HL-60/S4 (cell line): ENCODE measurements around the gene EPHB2.

Experiments
- in situ Hi-C: fragments of 300-500 bp; cut with MboI; formaldehyde crosslinking; loops from 2 replicates; pipeline ENCODE4 v1.14.3; 2022; ENCODE audit warnings: low sequenced_read_pairs

EPHB2 gene

DNA sequence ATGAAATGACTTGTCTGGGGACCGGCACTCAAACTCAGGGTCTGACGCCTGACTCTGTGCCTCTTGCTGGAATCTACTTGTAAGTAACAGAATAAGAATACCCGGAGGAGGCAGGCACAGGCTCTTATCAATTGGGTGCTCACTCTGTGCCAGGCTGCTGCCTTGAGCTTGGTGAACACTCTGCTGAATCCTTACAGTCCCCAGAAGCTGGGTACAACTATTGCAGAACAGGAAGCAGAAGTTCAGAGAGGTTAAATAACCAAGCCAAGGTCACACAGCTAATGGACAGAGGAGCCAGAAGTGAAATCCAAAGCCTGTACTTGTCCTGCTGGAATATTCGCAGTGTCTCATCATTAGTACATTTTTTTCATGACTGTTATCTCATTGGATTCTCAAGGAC lies 86.0 kb downstream of the EPHB2 start:
- in situ Hi-C loops = no loop called here

DNA sequence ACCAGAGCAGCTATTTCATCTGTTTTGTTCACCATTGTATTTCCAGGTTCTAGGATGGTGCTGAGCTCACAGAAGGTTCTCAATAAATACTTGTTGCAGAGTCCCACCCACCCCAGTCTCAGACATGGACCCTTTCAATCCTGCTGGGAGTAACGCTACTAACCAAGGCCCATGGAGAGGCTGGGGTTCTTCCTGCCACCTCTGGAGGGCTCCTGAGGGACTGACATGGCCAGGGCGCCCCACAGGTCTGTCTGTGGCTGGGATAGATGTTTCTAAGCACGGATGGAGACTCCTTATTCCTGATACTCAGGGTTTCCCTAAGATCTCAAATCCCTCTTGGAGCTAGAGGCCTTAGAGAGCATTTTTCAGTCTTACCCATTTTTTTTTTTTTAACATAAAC lies 87.4 kb downstream of the EPHB2 start:
- in situ Hi-C loops = no loop called here

DNA sequence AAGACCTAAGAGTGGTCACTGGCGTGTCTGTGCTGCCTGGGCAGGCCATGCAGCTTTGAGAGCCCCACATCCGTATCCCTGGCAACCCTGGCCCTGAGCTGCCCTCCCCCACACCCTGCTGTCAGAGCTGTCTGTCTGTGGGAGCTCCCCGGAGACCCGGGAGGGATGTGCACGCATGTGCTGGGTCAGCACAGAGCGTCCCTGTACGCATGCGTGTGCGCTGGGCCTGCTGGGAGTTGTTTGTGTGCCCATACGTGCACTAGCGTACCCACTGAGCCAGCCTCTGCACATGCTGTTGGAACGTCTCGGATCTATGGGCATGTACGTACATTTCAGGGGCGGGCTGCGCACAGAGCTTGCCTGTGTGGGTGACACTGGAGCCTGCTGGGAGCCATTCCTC lies 89.3 kb downstream of the EPHB2 start:
- in situ Hi-C loops = no loop called here

DNA sequence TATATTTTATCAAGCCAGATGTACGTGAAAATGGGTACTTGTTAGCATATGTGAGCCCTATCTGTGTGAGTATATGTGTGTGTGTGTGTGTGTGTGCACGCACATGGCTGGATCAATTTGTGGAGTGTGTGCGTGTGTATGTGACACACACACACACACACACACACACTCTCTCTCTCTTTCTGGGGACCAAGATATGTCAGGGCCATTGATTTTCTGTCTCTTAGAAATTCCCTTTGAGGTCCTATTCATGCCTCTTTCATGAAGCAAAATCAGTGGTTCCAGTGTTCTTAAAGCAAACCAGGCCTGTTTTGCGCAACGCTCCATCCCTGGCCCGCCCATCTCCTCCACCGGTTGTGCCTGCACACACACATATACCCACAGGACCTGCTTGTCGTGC lies 90.0 kb downstream of the EPHB2 start:
- in situ Hi-C loops = no loop called here

DNA sequence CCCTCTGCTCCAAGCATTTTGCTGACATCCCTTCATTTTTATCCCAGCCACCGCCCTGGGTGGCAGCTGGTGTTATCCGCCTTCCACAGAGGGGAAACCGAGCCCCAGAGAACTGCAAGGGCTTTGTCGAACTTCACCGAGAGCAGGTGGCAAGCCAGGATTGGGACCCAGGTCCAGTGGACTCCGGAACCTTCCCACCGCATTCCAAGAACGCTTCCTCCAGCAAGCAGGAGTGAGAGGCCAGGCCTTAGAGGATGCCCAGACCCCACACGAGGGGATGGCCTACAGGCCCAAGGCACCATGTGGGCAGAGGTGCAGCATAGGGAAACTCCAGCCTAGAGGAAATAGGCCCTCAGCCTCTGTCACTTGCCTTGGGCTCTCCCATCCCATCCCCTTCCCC lies 90.7 kb downstream of the EPHB2 start:
- in situ Hi-C loops = no loop called here

DNA sequence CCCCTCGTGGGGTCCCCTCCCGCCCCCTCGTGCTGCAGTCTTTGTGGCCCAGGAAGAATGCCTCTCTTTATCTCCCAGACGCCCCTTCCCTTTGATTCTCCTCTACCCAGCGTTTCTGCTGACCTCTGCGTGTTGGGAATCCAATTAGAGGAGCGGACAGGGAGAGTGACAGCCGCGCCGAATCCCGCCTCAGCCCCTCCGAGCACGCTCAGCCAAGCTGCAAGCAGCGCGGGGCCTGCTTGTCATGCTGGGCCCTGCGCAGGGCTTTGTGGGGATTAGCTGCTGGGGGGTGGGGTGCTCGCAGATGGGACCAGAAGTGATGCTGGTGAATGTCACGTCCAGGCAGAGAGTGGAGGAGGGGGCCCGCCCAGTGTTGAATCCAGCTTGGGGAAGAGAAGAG lies 91.1 kb downstream of the EPHB2 start:
- in situ Hi-C loops = no loop called here

DNA sequence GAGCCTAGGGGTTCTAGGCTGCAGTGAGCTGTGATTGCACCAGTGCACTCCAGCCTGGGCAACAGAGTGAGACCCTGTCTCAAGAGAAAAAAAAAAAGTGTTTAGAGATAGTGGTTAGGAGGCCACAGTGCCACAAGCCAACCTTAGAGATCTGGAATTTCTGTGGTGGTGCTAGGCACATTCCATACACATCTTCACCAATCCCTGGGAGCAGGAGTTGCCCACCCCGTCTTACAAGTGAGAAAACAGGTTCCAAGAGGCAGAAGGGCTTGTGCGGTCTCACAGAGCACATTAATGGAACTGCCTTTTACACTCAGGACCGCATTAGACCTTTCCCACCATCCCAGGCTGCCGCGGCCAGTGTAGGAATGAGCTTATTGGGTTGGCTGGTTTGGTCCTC lies 93.2 kb downstream of the EPHB2 start:
- in situ Hi-C loops = no loop called here

DNA sequence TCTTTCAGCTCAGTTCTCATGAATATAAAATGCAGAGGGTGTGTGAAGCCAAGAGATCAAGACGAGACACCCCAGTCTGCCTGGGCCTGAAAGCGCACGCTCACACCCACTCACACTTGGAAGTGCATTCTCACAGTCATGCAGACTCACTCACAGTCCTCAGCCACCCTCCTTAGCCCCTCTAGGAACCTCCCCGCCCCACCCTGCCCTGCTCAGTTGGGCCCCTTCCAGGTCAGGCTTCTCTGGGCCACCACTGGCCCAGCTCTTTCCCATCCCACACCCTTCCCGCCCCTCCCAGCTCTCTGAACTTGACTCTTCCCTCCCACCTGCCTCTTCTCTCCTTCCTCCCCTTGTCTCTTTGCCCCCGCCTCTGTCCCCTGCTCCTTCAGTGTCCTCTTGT lies 93.8 kb downstream of the EPHB2 start:
- in situ Hi-C loops = no loop called here

DNA sequence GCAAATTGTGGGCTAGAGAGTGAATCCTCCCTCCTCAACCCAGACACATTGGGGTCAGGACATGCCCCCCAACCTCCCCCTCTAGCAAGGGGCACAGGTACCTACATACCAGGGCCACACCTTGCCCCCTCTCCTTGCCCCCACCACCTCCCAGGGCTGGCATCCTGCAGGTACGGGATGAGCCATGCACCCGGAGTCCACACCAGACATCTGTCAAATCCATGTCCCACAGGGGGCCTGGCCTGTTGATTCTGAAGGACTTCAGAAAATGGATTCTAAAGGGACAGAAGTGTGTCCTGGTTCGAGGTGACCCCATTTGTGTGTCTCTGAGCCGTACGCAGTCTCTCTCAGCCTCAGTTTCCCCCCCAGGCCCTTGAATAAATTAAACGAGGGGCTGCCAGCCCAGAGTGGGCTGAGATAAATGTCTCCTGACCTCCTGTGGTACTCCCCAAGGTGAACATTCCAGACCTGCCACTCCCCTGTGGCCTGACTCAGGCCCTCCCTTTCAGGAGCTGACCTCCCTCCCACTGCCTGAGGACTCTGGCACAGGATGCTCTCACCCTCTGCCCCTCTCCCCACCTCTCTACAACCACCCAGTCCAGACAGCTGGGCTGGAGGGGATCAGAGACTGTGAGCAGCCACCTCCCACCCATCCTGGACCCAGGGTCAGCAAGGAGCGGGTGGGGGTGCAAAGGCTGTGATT lies 94.5 kb downstream of the EPHB2 start:
- in situ Hi-C loops = no loop called here

DNA sequence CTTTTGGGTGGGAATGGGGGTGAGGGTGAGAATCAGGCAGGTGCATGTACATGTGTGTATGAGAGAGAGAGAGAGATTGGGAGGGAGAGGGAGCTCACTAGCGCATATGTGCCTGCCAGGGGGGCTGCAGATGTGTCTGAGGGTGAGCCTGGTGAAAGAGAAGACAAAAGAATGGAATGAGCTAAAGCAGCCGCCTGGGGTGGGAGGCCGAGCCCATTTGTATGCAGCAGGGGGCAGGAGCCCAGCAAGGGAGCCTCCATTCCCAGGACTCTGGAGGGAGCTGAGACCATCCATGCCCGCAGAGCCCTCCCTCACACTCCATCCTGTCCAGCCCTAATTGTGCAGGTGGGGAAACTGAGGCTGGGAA lies 95.0 kb downstream of the EPHB2 start:
- in situ Hi-C loops = no loop called here

DNA sequence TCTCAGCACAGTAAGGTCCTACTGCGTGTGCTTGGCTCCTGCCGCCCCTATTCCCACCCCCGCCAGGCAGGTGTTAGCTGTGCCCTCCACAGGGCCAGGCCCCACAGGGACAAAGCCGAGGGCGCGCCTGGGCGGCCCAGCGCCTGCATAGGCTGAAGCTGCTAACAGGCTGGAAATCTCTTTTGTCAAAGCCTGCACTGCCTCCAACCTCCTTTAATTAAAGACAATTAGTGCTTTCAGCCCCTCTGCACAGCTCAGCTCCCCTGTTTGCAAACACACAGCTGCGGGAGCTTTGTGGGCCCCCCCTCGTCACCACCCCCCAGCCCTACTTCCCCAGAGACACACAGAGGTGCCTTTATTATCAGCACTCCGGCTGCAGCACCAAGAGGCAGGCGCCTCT lies 95.9 kb downstream of the EPHB2 start:
- in situ Hi-C loops = no loop called here

DNA sequence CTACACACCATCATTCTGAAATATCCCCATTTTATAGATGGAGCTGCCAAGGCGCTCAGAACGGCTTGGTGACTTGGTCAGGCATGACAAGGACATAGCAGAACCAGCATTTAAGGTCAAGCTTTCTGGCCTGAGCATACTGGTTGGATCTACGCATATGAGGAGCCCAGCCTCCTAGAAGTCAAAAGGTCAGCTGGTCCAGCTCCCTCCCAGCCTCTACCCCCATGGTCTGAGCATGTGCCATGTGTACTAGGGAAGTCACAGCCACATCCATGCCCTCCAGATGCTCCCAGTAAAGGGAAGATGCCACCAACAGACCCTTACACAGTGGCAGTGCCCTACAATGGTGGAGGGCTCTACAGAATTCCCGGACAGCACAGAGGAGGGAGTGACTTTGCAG lies 96.7 kb downstream of the EPHB2 start:
- in situ Hi-C loops = no loop called here

DNA sequence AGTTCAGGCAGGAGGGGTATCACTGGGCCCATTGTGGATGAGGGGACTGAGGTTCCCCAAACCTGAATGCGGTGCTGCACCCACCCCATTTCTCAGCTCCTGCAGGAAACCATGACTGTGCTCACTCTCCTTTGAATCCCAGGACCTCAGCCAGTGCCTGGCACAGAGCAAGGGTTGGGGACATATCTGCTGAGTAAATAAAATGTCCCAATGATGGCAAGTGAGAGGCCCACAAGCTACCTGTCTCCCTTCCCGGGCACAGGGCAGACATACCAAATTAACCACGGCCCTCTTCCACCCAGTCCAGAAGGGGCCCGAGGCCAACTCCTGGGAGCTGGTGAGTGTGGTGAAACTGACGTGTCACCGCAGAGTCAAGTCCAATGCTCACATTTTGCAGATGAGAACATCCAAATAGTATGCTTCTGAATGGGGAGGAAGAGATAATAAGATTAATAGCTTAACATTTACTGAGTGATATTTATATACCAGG lies 97.6 kb downstream of the EPHB2 start:
- in situ Hi-C loops = no loop called here

DNA sequence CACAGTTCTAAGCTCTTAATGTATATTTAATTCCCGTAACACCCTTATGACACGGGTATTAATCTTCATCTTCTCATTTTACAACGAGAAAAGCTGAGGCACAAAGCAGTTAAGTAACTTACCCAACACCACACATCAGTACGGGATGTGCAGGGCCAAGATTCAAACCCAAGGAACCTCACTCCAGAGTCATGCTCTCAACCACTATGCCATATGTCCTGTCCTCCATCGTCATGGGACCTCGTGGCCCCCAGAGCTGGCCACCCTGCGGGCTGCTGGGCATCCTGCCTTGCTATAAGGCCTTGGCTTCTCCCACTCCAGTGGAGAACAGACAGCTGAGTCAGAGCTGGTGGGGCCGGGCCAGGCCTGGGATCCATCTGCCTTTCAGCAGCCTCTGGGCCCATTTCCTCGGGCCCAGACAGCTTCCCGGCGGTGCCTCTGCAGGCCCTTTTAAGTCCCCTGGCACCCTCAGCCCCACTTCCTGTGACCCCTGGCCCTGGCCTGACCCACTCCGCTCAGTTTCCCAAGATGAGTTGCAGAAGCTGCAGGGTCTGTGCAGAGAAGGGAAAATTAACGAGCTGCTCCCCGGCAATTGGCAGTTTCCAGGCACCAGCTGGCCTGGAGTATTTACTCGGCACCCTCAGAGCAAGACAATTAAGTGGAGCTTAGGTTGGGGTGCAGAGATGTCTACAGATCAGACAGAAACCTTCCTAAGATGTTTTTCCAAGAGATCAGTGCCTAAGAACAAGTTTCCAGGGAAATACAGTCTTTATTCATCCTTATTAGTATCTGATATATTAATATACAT lies 98.2 kb downstream of the EPHB2 start:
- in situ Hi-C loops = no loop called here

DNA sequence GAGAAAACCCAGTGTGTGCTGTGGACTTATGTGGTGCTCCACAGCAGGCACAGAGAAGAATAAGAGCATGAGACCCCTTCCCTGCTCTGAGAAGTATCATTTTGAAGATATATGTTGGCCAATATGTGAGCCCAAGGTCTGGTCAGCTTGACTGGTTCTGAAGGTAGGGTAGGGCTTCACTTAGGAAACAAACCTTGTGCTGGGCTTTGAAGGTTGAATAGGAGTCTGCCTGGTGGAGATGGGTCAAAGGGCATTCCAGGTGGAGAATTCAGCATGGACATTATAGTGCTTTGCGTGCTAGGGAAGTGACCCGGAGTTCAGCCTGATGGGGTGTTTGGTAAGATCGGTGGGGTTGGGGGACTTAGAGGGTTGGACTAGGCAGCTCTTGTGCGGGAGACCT lies 99.1 kb downstream of the EPHB2 start:
- in situ Hi-C loops = no loop called here

DNA sequence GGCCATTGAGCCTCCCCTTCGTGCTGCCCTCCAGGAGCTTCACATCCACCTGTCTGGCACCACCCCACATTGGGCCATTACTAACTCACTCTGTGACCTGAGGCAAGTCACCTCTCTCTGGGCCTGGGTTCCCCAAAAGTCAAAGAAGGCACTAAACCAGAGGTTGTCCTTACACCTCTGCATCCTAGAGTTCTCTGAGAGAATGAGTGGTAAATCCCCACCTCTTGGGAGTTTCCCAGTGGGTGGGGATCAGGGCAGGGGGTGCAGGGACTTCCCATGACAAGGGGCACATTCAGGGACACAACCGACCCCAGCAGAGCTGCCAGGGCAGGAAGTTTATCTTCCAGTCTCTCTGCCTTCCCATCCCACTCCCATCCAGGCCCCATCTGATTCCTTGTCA lies 99.7 kb downstream of the EPHB2 start:
- in situ Hi-C loops = no loop called here

DNA sequence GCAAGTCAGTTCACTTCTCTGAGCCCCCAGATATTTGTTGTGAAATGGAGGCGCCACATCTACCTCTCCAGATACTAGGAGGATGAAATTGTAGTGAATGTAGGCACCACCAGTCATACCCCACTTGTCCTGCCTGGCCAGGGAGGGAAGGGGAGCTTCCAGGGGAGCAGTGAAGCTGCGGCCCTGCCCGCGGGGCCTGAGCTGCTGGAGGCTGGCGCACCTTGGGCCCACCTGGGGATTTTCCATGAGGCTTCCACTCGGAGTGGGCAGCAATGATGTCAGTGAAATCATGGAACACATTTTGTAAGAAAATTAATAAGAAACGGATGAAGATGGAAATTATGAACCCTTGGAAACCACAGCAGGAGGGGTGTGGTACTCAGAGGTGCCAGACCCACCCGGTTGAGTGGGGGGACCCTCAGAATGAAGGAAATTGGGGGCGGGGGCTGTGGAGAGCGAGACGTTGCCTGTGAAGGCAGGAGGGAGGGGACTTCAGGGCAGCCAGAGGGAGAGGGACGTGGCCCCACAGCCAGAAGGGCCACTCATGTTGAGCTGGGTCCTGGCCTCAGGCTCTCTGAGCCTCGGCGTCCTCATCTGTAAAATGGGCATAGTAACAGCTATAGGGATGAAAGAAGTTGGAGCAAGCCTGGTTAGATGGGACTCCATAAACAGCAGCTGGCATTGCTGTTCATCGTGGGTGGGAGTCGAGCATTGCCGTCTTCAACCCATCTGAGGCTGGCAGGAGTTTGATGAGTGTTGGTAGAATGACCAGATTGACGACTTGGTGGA lies 101.6 kb downstream of the EPHB2 start:
- in situ Hi-C loops = no loop called here

DNA sequence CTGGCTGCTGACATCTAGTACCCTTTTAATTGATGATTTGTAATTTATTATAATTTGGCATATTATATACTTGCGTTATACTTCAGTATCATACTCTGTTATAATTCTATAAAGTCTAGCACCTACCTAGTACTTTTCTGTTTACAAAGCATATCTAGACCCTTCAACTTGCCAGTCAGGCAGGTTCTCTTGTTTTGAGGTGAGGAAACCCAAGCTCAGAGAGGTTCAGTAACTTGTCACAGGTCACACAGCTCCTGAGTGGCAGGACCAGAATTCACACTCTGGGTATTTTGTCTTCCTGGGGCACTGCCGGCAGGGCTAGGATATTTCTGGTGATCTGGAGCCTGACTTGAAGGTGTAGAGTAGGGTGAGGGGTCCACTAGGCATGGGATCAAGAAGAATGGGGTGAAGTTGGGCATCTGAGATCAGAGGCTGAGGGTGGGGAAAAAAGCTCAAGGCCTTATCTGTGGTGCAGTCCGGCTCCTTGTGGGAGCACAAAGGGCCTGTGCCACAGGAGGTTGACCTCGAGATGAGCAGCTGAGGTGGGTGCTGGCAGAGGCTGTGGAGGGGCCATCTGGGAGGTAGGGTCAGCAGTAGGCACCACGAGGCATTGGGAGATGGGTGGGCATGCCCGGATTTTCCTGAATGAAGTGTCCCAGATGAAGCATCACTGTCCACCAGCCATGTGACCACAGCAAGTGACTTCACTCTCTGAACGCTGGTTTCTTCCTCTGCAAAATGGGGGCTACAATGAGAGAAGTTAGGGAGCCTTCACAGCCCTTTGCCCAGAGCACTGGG lies 102.6 kb downstream of the EPHB2 start:
- in situ Hi-C loops = no loop called here

DNA sequence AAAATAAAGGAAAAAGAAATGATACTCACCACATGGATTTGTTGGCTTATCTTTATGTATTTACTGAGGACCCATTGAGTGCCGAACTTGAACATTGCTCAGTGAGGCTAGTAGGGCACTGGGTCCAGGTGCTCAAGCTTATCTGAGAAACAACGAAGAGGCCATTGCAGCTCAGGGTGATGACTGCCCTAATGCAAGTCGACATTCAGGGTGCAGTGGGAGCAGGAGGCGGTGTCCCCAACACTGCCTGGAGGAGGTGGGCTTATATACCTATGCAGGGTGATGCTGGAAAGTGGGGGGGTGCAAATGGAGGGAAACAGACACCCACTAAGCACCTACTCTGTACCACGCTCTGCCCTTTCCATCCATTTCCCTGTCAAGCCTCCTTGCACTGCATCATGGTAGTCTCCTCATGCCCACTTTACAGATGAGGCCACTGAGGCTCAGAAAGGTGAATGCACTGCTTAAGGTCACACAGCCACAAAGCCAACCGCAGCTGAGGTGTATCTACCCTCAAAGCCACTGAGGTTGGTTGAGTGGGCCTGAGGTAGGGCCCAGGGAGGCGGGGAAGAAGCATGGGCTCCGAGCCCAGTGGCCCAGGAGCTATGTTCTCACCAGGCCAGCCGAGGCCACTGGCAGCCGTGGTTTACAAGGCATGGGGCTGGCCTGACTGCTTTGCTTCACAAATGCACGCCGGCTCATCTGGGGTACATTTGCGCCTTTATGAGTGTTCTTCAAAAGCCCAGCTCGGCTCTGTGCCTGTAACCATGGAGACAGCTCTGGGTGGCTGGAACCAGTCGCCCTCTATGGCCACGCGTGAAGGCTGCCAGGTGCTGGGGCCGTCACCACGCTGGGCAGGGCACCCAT lies 103.8 kb downstream of the EPHB2 start:
- in situ Hi-C loops = no loop called here

DNA sequence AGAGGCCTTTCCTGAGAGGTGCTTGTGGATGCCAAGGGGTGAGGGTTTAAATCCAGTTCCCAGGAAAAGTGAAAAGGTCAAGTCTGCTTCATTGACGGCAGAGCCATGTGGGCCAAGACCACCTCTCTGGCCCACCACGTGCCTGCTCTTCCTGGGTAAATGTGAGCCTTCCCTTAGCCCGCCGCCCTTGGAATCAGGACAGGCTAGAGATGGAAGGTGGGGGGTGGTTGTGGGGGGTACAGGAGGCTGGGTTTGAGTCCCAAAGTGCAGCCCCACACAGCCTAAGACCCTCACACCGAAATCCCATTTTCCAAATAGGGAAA lies 104.4 kb downstream of the EPHB2 start:
- in situ Hi-C loops = no loop called here
